M059J (cell line): ENCODE results near the gene SLC7A9. TPM values are rescaled to one million over a fixed set of nuclear protein-coding genes. Genes with fewer than 3 reads are reported as not detected.
A peak's percentile ranks its signal among the peaks of the same experiment; 100 is the strongest.

ENCODE experiments used
- DNase-seq: peaks from one replicate; pipeline ENCODE4 v3.0.0-alpha.2; 2012; ENCODE audit warnings: low read depth
- total RNA-seq: library from RNA; depleted of rRNA; stranded (reverse); fragments of >200 nt; shearing (Covaris generic); gene quantifications from 2 replicates; pipeline ENCODE4 v1.2.3, GENCODE V29; 2014; rRNA removed

SLC7A9 gene
- not detected in 2 replicates for total RNA-seq

DNA sequence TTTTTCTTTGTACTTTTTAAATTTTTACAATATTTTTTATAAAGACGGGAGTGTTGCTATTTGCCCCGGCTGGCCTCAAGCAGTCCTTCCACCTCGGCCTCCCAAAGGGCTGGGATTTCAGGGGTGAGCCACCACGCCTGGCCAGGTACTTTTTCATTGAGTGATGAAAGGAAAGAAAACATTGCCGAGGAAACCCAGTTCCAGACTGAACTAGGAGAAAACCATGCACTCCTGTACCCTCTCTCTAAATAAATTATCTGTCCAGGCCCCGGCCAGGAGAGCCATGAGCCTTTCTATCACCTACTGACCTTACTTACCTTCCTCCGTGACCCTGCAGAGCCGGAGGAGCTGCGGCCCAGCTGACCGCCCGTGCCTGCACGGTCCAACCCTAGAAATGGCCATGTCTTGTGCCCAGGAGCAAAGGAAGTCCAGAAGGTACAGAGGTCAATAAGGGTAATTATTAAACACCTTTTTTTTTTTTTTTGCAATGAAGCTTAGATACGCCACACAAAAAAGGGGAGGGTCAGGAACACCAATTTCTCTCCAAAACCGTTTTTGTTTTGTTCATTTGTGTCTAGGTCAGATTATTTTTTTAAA, at the start of gene SLC7A9:
Gene SLC7A9 (minus strand): TSS at position 399 of the 597 bp plus-strand sequence. CDS start 1,233 bp downstream, outside the sequence.
- DNase-seq = no peak

DNA sequence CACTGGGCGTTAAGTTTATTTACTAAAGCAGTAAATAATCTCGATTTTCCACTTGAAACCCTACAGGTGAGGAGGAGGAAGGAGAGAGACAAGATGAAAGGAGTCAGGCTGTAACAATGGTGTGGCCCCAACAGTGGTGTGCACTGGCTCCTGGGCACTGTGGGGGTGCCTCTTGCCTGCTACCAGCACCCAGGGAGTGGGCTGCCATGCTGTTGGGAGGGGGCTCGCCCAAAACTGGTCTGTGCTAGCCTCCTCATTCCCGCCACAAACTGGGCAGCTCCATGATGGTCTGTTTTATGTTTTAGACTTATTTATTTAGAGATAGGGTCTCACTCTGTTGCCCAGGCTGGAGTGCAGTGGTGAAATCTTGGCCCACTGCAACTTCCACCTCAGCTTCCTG, 49.8 kb upstream of the SLC7A9 start:
- DNase-seq = no peak

DNA sequence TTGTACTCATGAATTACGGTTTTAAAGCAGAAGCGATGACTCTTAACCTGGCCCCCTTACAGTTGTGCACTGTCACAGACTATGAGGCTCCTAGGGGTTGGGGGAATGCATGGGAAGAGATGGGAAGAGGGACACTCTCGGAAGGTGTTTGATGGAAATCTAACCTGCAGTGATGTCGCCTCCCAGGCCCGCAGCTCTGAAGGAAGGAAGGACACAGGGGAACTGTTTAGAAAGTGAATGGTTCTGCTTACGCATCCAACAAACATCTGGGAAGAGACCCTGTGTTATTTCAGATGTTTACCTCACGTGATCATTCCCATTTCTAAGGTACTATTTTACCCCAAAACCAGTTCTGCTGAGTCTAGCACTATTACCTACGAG, 48.0 kb upstream of the SLC7A9 start:
- no peak for DNase-seq

DNA sequence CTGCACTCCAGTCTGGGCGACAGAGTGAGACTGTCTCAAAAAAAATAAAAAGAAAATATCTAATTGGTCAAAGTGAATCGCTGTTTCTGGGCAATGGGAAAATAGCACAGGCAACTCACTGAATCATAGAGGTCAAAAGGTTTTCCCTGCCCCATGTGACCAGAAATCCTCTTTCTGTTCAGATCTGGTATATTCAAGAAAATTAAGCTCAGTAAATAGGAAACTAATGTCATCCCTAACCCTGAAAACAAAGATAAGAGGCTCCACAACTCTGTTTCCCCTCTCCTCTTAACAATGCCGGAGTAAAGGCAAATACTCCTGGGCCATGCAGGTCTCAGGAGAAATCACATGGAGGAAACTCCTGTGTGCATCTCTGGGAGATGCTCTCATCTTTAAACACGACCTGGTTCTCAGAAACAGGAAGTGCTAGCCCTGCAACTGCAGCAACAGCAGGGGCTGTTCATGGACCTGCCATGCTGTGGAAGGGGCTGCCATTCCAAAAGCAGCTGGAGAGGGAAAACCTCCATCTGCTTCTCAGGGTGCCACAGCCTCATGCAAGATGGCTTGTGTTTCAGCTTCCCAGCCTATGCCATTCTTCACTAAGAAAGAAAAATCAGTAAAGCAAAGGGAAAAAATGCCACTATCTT, 47.5 kb upstream of the SLC7A9 start:
- DNase-seq = no peak

DNA sequence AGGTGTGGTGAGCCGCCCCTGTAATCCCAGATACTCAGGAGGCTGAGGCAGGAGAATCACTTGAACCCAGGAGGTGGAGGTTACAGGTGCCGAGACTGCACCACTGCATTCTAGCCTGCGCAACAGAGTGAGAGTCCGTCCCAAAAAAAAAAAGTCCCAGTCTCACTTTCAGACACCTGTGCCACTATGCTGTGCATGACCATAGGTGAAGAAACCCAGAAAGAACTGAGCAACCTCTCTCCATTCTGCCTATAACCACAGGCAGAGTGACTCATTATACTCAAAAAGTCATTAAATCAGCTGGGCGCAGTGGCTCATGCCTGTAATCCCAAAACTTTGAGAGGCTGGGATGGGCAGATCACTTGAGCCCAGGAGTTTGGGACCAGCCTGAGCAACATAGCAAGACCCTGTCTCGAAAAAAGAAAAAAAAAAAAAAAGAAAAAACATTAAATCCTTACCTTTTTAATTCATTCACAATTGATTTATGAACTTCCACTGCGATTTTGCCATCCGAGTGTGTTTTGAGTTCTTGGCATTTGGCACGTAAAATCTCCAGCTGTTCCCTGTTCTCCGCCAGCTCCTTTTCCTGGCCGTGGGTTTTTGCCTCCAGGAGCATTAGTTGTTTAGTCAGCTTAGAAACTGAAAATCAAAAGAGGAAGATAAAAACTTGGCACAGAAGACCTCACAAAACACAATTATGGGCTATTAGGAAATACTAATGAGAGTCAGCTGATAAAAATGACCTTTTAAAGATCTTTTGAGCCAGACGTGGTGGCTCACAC, 45.5 kb upstream of the SLC7A9 start:
- DNase-seq = peak; percentile 38

DNA sequence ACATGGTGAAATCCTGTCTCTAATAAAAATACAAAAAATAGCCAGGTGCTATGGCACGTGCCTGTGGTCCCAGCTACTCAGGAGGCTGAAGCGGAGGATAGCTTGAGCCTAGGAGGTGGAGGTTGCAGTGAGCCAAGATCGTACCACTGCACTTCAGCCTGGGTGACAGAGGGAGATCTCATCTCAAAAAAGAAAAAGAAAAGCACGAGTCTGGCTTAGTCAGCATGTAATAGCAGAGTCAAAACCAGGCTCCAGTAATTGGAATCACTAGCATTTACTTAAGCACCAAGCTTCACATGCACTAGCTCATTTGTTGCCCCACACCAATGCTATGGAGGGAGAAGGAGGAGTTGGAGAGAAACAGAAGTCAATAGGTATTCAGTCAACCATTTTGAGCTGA, 41.9 kb upstream of the SLC7A9 start:
- no peak for DNase-seq

DNA sequence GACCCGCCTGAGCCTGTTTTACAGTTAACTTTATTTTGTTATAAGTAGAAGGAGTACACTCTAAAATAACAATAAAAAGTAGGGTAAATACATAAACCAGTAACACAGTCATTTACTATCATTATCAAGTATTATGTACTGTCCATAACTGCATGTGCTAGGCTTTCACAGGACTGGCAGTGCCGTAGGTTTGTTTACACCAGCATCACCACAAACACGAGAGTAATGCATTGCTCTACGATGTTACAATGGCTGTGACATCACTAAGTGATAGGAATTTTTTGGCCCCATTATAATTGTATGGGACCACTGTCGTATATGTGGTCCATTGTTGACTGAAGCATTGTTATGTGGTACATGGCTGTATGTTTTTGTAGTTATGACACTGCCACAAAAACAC, 41.3 kb upstream of the SLC7A9 start:
- DNase-seq = no peak

DNA sequence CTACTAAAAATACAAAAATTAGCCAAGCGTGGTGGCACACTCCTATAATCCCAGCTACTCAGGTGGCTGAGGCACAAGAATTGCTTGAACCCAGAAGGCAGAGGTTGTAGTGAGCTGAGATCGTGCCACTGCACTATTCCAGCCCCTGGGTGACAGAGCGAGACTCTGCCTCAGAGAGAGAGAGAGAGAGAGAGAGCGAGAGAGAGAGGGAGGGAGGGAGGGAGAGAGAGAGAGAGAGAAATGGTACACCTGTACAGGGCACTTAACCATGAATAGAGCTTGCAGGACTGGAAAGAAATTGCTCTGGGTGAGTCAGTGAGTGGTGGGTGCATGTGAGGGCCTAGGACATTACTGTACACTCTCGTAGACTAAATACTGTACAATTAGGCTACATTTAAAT, 40.5 kb upstream of the SLC7A9 start:
- no peak for DNase-seq

DNA sequence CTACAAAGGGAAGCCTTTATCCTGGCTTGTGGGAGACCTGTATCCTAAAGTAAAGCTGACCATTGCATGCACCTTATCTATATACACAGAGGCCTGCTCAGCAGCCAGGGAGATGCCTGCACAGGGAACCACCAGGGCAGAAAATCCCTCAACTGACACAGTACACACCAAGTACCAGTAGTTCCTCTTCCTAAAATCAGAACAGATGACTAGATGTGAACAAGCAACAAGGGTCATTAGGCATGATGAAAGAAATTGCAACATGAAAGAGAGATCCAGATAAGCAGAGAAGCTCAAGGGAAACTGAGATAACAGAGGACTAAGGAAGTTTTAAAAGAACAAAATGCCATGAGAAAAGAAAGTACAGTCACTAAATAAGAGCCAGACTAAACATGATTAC, 39.7 kb upstream of the SLC7A9 start:
- no peak for DNase-seq

DNA sequence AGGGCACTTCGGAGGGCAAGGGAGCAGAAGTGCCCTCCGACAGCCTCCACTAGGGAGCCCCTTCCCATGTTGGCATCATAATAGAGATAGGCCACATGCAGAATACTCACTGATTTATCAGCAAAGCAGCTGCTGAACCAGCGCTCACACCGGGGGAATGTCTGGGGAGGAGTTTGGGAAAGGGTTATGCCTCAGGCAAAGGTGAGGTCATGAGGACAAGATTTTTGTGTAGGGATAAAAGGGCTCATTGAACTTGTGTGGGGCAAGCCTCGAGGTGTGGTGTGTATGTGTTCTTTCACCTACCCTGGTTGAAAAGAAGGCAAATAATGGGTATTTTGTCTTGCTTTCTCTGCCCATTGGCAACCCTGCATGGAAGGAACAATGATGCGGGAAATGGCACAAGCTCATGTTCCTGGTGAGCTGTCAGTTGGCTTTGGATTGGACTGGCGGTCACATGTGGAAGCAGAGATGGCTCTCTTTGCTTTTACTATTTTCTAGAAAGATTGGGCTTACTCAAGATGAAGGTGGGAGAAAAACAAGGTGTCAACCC, 39.1 kb upstream of the SLC7A9 start:
- no peak for DNase-seq

DNA sequence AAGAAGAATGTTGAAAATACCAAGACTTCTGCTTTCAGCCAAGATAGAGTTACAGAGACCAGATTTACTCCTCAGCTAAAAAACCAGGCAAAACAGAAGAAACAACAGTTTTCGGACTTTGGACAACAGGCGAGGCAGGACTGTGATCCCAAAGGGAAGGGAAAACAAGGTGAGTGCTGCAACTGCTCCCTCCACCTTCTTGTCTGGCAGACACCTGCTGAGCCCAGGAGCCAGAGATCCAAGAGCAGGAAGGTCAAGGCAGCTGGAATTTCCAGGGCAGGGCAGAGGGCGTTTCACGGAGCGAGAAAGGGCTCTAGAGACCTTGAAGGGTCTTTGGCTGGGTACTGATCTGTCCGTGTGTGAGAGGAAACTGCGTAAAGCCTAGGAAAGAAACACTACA, 32.9 kb upstream of the SLC7A9 start:
- no peak for DNase-seq

DNA sequence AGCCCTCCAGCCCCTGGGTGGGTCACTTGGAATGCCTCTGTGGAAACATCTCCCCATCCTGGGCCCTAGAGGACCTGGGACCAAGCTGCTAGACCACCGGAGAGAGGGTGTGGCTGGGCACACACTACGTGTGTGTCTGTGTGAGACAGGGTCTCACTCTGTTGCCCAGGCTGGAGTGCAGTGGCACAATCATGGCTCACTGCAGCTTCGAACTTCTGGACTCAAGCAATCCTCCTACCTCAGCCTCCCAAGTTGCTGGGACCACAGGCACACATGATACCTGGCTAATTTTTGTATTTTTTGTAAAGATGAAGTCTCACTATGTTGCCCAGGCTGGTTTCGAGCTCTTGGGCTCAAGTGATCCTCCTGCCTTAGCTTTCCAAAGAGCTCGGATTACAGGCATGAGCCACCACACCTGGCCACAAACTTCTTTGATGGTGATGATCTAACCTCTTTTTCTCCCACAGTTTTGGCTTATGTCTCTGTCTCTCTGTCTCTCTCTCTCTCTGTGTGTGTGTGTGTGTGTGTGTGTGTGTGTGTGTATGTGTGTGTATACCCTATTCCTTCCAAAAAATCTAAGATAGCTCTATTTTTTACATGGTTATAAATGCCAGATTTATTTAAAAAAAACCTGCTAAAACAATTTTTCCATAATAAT, 32.1 kb upstream of the SLC7A9 start:
- peak; percentile 15 for DNase-seq

DNA sequence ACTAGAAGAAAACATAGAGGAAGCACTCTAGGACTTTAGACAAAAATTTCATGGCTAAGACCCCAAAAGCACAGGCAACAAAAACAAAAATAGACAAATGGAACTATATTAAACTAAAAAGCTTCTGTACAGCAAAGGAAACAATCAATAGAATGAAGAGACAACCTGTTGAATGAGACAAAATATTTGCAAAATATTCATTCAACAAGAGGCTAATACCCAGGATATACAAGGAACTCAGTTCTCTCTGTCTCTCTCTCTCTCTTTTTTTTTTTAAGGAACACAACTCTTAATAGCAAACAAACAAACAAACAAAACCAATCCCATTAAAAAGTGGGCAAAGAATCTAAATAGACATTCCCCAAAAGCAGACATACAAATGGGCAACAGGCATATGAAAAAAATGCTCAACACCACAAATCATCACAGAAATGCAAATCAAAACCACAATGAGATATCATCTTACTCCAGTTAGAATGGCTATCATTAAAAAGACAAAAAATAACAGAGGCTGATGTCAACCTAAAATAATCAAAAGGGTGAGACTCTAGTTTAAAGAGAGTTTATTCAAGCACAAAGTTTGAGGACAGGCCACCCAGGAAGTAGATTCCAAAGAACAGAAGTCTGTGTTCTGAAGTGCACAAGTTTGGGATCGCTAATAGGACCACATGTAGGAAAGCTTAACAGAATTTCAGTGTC, 27.1 kb upstream of the SLC7A9 start:
- peak; percentile 65 for DNase-seq

DNA sequence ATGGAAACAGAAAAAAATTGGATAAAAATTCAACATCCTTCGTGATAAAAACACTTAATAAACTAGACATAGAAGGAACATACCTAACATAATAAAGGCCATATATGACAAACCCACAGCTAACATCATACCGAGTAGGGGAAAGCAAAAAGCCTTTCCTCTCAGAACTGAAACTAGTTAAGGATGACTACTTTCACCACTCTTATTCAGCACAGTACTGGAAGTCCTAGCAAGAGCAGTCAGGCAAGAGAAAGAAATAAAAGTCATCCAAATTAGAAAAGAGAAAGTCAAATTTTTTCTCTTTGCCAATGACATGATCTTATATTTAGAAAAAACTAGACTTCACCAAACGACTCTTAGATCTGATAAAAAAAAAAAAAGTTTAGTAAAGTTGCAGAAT, 25.8 kb upstream of the SLC7A9 start:
- no peak for DNase-seq

DNA sequence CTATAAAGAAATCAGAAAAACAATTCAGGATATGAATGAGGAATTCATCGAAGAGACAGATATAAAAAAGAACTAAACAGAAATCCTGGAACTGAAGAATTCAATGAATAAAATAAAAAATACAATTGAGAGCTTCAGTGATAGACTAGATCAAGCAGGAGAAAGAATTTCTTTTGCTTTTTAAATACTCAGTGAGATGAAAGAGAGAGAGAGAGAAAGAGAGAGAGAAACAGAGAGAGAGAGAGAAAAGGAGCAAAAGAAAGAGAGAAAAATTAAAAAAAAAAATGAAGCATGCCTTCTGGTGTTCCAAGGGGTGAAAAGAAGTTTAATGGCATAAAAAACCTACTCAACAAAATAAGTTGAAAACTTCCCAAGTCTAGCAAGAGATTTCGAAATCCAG, 22.0 kb upstream of the SLC7A9 start:
- DNase-seq = no peak

DNA sequence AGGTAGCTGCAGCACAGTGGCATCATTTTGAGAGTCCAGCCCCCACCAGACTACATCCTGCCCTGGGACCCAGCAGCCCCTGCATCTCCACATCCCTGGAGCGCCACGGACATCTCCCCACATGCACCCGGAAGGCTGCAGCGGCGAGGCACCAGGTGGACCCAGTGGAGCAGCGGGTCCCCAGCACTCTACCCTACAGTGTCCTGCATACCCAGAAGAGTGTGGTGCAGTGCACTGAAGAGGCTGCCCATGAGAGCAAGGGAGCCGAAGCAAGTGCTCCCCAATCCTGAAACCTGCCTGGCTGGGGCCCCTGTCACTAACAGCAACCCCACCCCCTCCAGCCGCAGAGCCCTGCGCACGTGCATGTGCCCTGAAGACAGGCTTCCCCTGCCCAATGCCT, 21.3 kb upstream of the SLC7A9 start:
- no peak for DNase-seq

DNA sequence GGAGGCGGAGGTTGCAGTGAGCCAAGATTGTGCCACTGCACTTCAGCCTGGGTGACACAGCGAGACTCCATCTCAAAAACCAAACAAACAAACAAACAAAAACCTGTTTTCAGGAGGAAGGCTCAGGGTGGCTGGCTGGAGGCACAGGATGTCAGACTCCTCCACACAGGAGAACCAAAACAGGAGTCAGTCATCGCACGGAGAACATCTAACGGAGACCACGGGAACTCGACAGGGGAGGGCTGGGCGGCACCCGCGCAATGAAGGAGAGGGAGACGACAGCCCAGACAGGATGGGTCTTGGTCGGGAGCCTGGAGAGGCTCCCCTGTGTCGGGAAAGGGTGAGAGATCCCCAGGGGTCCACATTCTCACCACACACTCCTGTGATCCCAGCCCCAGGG, 20.8 kb upstream of the SLC7A9 start:
- DNase-seq = no peak

DNA sequence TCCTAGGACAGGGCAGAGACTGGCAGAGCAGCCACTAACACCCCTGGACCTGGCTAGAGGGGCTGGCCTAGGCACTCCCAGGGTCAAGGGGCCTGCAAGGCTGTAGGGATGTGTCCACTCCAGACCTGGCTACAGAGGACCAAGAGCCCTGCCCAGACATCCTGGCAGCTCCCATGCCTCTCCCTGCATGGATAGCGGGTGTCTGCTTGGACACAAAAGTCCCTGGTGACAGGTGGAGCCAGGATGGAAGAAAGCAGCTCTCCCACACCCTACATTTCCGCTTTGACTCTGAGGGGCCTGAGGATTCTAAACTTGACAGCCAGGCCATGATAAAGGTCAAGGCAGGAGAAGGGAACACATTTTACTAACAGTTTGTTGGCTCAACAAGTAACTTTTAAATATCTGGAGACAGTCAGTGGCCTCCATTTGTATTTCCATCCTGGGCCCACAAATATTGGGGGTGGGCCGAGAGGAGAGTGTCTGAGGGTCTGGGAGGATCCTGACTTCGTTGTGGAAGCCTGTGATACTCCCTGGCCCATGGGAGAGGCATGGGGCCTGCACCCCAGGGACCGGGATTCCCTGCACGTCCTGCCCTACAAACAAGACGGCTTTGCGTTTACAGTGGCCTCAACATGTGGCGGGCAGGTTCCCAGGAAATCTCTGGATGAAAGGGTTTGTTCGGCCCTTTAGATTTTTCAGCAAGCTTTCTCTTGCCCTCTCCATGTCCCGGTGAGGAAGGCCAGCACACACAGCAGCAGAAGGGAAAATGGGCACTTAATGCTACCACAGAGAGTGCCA, 19.8 kb upstream of the SLC7A9 start:
- DNase-seq = no peak

DNA sequence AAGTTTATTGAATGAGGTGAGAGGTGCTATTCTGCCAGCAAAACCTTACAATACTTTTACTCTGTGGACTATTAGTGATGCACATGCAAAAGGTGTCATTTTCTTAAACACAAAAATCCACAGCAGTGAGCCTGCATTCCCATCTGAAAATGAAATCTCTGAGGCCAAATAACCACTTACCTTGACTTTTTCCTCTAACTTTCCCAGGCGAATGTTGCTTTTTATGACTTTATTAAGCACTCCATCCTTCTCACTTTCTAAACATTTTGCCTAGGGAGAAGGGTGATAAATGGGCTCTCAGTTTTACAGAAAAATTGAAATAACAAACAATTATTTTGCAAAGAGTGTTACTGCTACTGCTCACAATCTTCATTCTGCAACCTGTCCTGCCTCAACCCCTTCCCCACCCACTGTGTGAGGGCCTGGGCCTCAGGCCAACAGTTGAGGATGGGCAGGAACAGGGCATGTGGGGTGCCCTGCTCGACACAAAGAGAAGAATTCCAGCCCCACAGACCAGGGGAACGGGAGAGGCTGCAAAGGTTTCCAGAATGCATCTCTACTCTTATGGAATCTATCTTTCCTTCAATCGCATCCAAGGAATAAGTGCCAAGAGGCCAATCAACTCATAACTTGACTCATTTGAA, 18.1 kb upstream of the SLC7A9 start:
- DNase-seq = no peak

DNA sequence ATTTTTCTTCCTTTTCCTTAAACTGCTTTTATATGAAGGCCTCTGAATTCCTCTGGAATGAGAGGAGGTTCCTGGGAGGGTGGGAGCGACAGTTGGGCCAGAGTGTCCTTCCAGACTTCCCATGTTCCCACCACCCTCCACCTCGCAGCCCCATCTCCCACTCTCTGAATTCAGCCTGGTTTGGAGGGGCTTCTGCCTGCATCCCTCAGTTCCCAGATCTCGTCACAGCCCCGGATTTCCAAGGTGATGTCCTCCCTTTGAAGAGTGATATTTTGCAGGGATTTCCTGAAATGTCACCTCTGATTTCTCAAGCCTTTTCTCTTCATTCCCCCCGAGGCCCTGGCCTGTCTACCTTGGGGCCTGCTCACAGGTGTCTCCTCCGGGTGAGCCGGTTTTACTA, 16.7 kb upstream of the SLC7A9 start:
- no peak for DNase-seq
